ENCODE measurements around the gene HELZ.

HELZ gene

GRCh38 chr17:67071595-67071994 is 173.4 kb downstream of the HELZ start:
- Histone ChIP-seq H3K79me1 (replicated peaks; ENCODE audit: low read length, poor library complexity, severe bottlenecking) (peaks cover 10% of the 10 kb centered on the region), H3K9ac (ENCODE audit: low read length) (no peak overlapping the region), H3K14ac (ENCODE audit: low read length in 2 of 2) (no peak overlapping the region), H3K9me3 (ENCODE audit: control insufficient read depth, low read length) (no peaks in the 10 kb centered on the region), H2BK15ac (ENCODE audit: low read depth, poor library complexity, severe bottlenecking) (no peak overlapping the region), H3K4ac (ENCODE audit: low read depth in 1 of 2, low read length in 2 of 2) (no peak overlapping the region), H4K91ac (ENCODE audit: low read length) (no peak overlapping the region), H4K8ac (ENCODE audit: low read length) (no peak overlapping the region), H2BK12ac (ENCODE audit: low read length in 2 of 2) (no peak overlapping the region), H3K4me1 (ENCODE audit: control insufficient read depth, insufficient read depth, low read depth, low read length) (no peaks in the 10 kb centered on the region), H3K27ac (ENCODE audit: low read length, poor library complexity, severe bottlenecking) (no peak overlapping the region), H3K27me3 (ENCODE audit: control insufficient read depth in 1 of 2, insufficient read depth in 1 of 2, low read length in 2 of 2) (no peaks in the 10 kb centered on the region), H2AK5ac (ENCODE audit: low read length, severe bottlenecking) (no peak overlapping the region), H3K18ac (ENCODE audit: low read depth in 1 of 2, low read length in 2 of 2) (no peak overlapping the region), H2BK120ac (ENCODE audit: low read depth, low read length) (no peak overlapping the region), H3K36me3 (ENCODE audit: control insufficient read depth in 1 of 2, insufficient read depth in 2 of 2, low read depth in 1 of 2, low read length in 2 of 2) (peaks cover 5 to 33% of the 10 kb centered on the region in 2 experiments), H2AFZ (ENCODE audit: low read depth, low read length) (no peak overlapping the region), H3K4me2 (ENCODE audit: low read length, poor library complexity, severe bottlenecking) (no peak overlapping the region), H3K23ac (ENCODE audit: low read length in 2 of 2) (no peak overlapping the region), H2BK5ac (ENCODE audit: low read depth, low read length, poor library complexity, severe bottlenecking) (no peak overlapping the region), H3K4me3 (ENCODE audit: insufficient read depth in 1 of 2, low read depth in 1 of 2, low read length in 2 of 2) (no peak overlapping the region)
- no peak for DNase-seq

GRCh38 chr17:67069603-67070136 is 175.3 kb downstream of the HELZ start:
- Histone ChIP-seq H3K9ac (ENCODE audit: low read length) (no peak overlapping the region), H3K4me1 (ENCODE audit: control insufficient read depth, insufficient read depth, low read depth, low read length) (no peaks in the 10 kb centered on the region), H3K4me2 (ENCODE audit: low read length, poor library complexity, severe bottlenecking) (no peak overlapping the region), H4K91ac (ENCODE audit: low read length) (no peak overlapping the region), H3K9me3 (ENCODE audit: control insufficient read depth, low read length) (no peaks in the 10 kb centered on the region), H3K27me3 (ENCODE audit: control insufficient read depth in 1 of 2, insufficient read depth in 1 of 2, low read length in 2 of 2) (no peaks in the 10 kb centered on the region), H3K4me3 (ENCODE audit: insufficient read depth in 1 of 2, low read depth in 1 of 2, low read length in 2 of 2) (no peak overlapping the region), H2BK120ac (ENCODE audit: low read depth, low read length) (no peak overlapping the region), H2BK12ac (ENCODE audit: low read length in 2 of 2) (no peak overlapping the region), H2AK5ac (ENCODE audit: low read length, severe bottlenecking) (no peak overlapping the region), H3K23ac (ENCODE audit: low read length in 2 of 2) (no peak overlapping the region), H2BK5ac (ENCODE audit: low read depth, low read length, poor library complexity, severe bottlenecking) (no peak overlapping the region), H3K27ac (ENCODE audit: low read length, poor library complexity, severe bottlenecking) (no peak overlapping the region), H3K4ac (ENCODE audit: low read depth in 1 of 2, low read length in 2 of 2) (no peak overlapping the region), H3K79me1 (replicated peaks; ENCODE audit: low read length, poor library complexity, severe bottlenecking) (peaks cover 10% of the 10 kb centered on the region), H3K36me3 (ENCODE audit: control insufficient read depth in 1 of 2, insufficient read depth in 2 of 2, low read depth in 1 of 2, low read length in 2 of 2) (peaks cover 5 to 20% of the 10 kb centered on the region in 2 experiments), H3K14ac (ENCODE audit: low read length in 2 of 2) (no peak overlapping the region), H3K18ac (ENCODE audit: low read depth in 1 of 2, low read length in 2 of 2) (no peak overlapping the region), H2BK15ac (ENCODE audit: low read depth, poor library complexity, severe bottlenecking) (no peak overlapping the region), H2AFZ (ENCODE audit: low read depth, low read length) (no peak overlapping the region), H4K8ac (ENCODE audit: low read length) (no peak overlapping the region)
- DNase-seq, result no peak
- WGBS, result 100% methylated on average over 3 of the region's 5 CpGs

- H2AK5ac ChIP-seq (ENCODE audit: low read length, severe bottlenecking), result no peak overlapping the region
- no peaks in the 10 kb centered on the region for H3K4me1 ChIP-seq (ENCODE audit: control insufficient read depth, insufficient read depth, low read depth, low read length)
- peaks cover 5 to 14% of the 10 kb centered on the region in 2 experiments for H3K36me3 ChIP-seq (ENCODE audit: control insufficient read depth in 1 of 2, insufficient read depth in 2 of 2, low read depth in 1 of 2, low read length in 2 of 2)
- no peak overlapping the region for H4K8ac ChIP-seq (ENCODE audit: low read length)
- no peak overlapping the region for H3K4me2 ChIP-seq (ENCODE audit: low read length, poor library complexity, severe bottlenecking)
- H3K9ac ChIP-seq (ENCODE audit: low read length), result no peak overlapping the region
- no peak overlapping the region for H3K23ac ChIP-seq (ENCODE audit: low read length in 2 of 2)
- no peak overlapping the region for H4K91ac ChIP-seq (ENCODE audit: low read length)
- peaks cover 10% of the 10 kb centered on the region for H3K79me1 ChIP-seq (replicated peaks; ENCODE audit: low read length, poor library complexity, severe bottlenecking)
- no peak overlapping the region for H2AFZ ChIP-seq (ENCODE audit: low read depth, low read length)
- no peaks in the 10 kb centered on the region for H3K27me3 ChIP-seq (ENCODE audit: control insufficient read depth in 1 of 2, insufficient read depth in 1 of 2, low read length in 2 of 2)
- no peak overlapping the region for H2BK5ac ChIP-seq (ENCODE audit: low read depth, low read length, poor library complexity, severe bottlenecking)
- WGBS, result 72% methylated on average over 3 of the region's 3 CpGs
- DNase-seq, result peak; percentile 5
- H3K14ac ChIP-seq (ENCODE audit: low read length in 2 of 2), result no peak overlapping the region
- no peaks in the 10 kb centered on the region for H3K9me3 ChIP-seq (ENCODE audit: control insufficient read depth, low read length)
- no peak overlapping the region for H3K18ac ChIP-seq (ENCODE audit: low read depth in 1 of 2, low read length in 2 of 2)
- no peak overlapping the region for H3K27ac ChIP-seq (ENCODE audit: low read length, poor library complexity, severe bottlenecking)
- no peak overlapping the region for H3K4me3 ChIP-seq (ENCODE audit: insufficient read depth in 1 of 2, low read depth in 1 of 2, low read length in 2 of 2)
- no peak overlapping the region for H2BK15ac ChIP-seq (ENCODE audit: low read depth, poor library complexity, severe bottlenecking)
- no peak overlapping the region for H2BK120ac ChIP-seq (ENCODE audit: low read depth, low read length)
- H2BK12ac ChIP-seq (ENCODE audit: low read length in 2 of 2), result no peak overlapping the region
- no peak overlapping the region for H3K4ac ChIP-seq (ENCODE audit: low read depth in 1 of 2, low read length in 2 of 2)
Observed at GRCh38 chr17:67068999-67069398, 176.0 kb downstream of the HELZ start.

- Histone ChIP-seq H3K27me3 (ENCODE audit: control insufficient read depth in 1 of 2, insufficient read depth in 1 of 2, low read length in 2 of 2) (no peaks in the 10 kb centered on the region), H2BK15ac (ENCODE audit: low read depth, poor library complexity, severe bottlenecking) (no peak overlapping the region), H2BK120ac (ENCODE audit: low read depth, low read length) (no peak overlapping the region), H2AK5ac (ENCODE audit: low read length, severe bottlenecking) (no peak overlapping the region), H2AFZ (ENCODE audit: low read depth, low read length) (no peak overlapping the region), H3K14ac (ENCODE audit: low read length in 2 of 2) (no peak overlapping the region), H4K91ac (ENCODE audit: low read length) (no peak overlapping the region), H3K18ac (ENCODE audit: low read depth in 1 of 2, low read length in 2 of 2) (no peak overlapping the region), H2BK5ac (ENCODE audit: low read depth, low read length, poor library complexity, severe bottlenecking) (no peak overlapping the region), H3K4ac (ENCODE audit: low read depth in 1 of 2, low read length in 2 of 2) (no peak overlapping the region), H3K4me2 (ENCODE audit: low read length, poor library complexity, severe bottlenecking) (no peak overlapping the region), H3K9ac (ENCODE audit: low read length) (no peak overlapping the region), H3K27ac (ENCODE audit: low read length, poor library complexity, severe bottlenecking) (no peak overlapping the region), H3K79me1 (replicated peaks; ENCODE audit: low read length, poor library complexity, severe bottlenecking) (peaks cover 9% of the 10 kb centered on the region), H4K8ac (ENCODE audit: low read length) (no peak overlapping the region), H3K9me3 (ENCODE audit: control insufficient read depth, low read length) (no peaks in the 10 kb centered on the region), H2BK12ac (ENCODE audit: low read length in 2 of 2) (no peak overlapping the region), H3K4me3 (ENCODE audit: insufficient read depth in 1 of 2, low read depth in 1 of 2, low read length in 2 of 2) (no peak overlapping the region), H3K4me1 (ENCODE audit: control insufficient read depth, insufficient read depth, low read depth, low read length) (no peaks in the 10 kb centered on the region), H3K23ac (ENCODE audit: low read length in 2 of 2) (no peak overlapping the region), H3K36me3 (ENCODE audit: control insufficient read depth in 1 of 2, insufficient read depth in 2 of 2, low read depth in 1 of 2, low read length in 2 of 2) (peaks cover 5 to 7% of the 10 kb centered on the region in 2 experiments)
- no peak for DNase-seq
- 97% methylated on average over 13 of the region's 13 CpGs for WGBS
Observed at GRCh38 chr17:67067571-67068482, 177.2 kb downstream of the HELZ start.

Data from mesenchymal stem cell (in vitro differentiated cells and primary cell).